Measurements from ENCODE around the gene ANKDD1B.
"Not testable (repeated sequence)": the region's sequence is repeated elsewhere in the genome, so short reads cannot be mapped to it uniquely, and the experiment has no call there.

The ANKDD1B gene

DNA sequence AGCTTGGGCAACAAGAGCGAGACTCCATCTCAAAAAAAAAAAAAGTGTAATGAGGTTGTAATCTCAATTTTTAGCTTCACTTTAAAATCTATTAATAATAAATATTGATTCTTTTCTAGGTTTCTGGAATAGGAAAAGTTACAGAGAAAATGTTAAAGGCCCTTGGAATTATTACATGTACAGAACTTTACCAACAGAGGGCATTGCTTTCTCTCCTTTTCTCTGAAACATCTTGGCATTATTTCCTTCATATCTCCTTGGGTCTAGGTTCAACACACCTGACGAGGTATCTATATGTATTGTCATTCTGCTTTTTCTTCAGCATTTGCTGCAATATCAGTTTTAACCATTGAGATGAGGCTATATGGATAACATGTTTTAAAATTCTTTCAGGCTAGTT, 26.6 kb upstream of the ANKDD1B start:
- Histone ChIP-seq H3K4me3 (no peak overlapping the region), H3K27ac (no peak overlapping the region)
- TF ChIP-seq CTCF (IDR thresholded peaks at IDR 0.05), result no peak
- DNase-seq (ENCODE audit: low spot score), result no peak

- Histone ChIP-seq H3K4me3 (no peak overlapping the region), H3K27ac (no peak overlapping the region)
- no peak for TF ChIP-seq CTCF (IDR thresholded peaks at IDR 0.05)
- DNase-seq (ENCODE audit: low spot score), result no peak
These were observed 22.6 kb upstream of the ANKDD1B start for GRCh38 chr5:75588666-75589065.

DNA sequence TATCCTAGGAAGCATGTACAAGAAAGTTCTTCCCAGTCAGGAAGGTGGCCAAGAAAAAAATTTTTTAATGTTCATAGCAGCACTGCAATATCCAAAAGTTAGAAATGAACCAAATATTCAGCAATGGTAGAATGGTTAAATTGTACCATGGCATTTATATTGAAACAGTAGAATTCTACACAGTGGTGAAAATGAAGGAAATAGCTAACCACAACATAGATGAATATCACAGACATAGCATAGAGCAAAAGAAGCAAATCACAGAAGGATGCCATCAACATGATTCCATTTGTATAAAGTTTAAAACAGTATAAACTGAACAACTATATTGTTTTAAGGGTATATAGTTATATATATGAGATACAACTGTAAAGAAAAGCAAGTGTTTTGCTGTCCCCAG, 10.7 kb upstream of the ANKDD1B start:
- no peak overlapping the region for H3K27ac ChIP-seq
- no peak for DNase-seq (ENCODE audit: low spot score)
- TF ChIP-seq CTCF (IDR thresholded peaks at IDR 0.05), result no peak
- H3K4me3 ChIP-seq, result no peak overlapping the region

- no peak overlapping the region for H3K27ac ChIP-seq
- TF ChIP-seq CTCF (IDR thresholded peaks at IDR 0.05), result no peak
- H3K4me3 ChIP-seq, result no peak overlapping the region
- no peak for DNase-seq (ENCODE audit: low spot score)
These were observed 9.7 kb upstream of the ANKDD1B start for GRCh38 chr5:75601567-75601966.

DNA sequence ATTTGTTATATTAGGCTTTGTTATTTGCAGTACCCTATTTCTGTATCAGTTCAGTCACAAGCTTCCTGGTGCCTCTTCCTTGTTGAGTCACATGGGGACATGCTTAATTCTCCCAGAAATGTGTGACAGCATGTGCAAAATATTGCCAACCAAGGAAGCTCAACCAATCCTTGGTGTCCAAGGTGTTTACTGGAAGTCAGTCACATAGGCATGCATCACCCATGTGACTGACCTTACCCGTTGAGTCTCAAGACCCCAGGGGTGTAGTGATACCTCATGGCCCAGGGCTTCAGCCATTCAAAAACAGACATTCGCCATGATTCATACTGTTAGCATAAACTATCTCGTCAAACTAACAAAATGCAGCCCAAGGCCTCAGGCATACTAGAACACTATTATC, 9.3 kb upstream of the ANKDD1B start:
- TF ChIP-seq CTCF (IDR thresholded peaks at IDR 0.05), result no peak
- DNase-seq (ENCODE audit: low spot score), result no peak
- no peak overlapping the region for H3K27ac ChIP-seq
- no peak overlapping the region for H3K4me3 ChIP-seq

GRCh38 chr5:75603371-75603770, 7.9 kb upstream of the ANKDD1B start:
- Histone ChIP-seq H3K4me3 (no peak overlapping the region), H3K27ac (no peak overlapping the region)
- TF ChIP-seq CTCF (IDR thresholded peaks at IDR 0.05), result no peak
- DNase-seq (ENCODE audit: low spot score), result no peak

DNA sequence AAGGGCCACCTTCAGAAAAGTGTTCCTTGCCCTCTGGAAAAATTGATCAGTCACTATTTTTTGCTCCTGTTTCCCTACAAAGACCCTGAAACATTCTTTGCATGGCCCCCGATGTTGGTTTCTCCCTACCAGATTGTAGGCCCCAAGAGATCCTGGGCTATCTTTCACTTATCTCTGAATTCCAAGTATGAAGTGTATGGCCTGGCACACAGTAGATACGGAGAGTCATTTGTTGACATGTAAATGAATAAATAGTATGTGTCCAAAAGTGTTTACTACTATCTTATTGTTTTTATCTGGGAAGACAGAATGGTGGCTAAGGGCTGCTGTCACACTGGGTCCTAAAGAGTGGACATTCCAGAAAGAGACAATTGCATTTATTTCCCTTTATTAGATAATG, 7.4 kb upstream of the ANKDD1B start:
- no peak for TF ChIP-seq CTCF (IDR thresholded peaks at IDR 0.05)
- Histone ChIP-seq H3K27ac (no peak overlapping the region), H3K4me3 (no peak overlapping the region)
- DNase-seq (ENCODE audit: low spot score), result no peak

GRCh38 chr5:75607341-75607740, 3.9 kb upstream of the ANKDD1B start:
- not testable (repeated sequence) for DNase-seq (ENCODE audit: low spot score); H3K27ac ChIP-seq; H3K4me3 ChIP-seq

Measured in coronary artery (tissue), 2 donors.